Measurements from ENCODE around the gene KCNA5. TPM values are rescaled to one million over a fixed set of nuclear protein-coding genes. Genes with fewer than 3 reads are reported as not detected.

Gene KCNA5
- total RNA-seq, 1 experiment from 2014 or later, result not detected

GRCh38 chr12:5047729-5048128 is 4.0 kb downstream of the KCNA5 start:
- H3K27ac ChIP-seq (ENCODE audit: low read depth, low read length), result no peak overlapping the region
- ATAC-seq (no peak), DNase-seq (ENCODE audit: low read depth, low spot score) (no peak)
- peaks cover 62% of the 10 kb centered on the region for H3K27me3 ChIP-seq (ENCODE audit: insufficient read depth, low read length)
- no peak overlapping the region for H3K4me2 ChIP-seq (ENCODE audit: low read length)
- no peak overlapping the region for H3K9ac ChIP-seq (ENCODE audit: low read length)
- no peak overlapping the region for H2AFZ ChIP-seq (ENCODE audit: low read depth, low read length, poor library complexity, severe bottlenecking)
- ChIA-PET RAD21 (ENCODE audit: low non-redundant PET in 1 of 2, low total read pairs in 2 of 2, uncharacterized antibody in 2 of 2, unreplicated experiment in 2 of 2) (no interaction called here), POLR2A (no interaction called here), CTCF (no interaction called here)
- no peaks in the 10 kb centered on the region for H3K79me2 ChIP-seq (ENCODE audit: insufficient read depth, low read length)
- no peak for TF ChIP-seq JUND (IDR thresholded peaks at IDR 0.05)
- no peaks in the 10 kb centered on the region for H3K9me3 ChIP-seq (ENCODE audit: control insufficient read depth in 1 of 2, insufficient read depth in 1 of 2, low read depth in 1 of 2, low read length in 2 of 2)
- no peaks in the 10 kb centered on the region for H3K36me3 ChIP-seq (ENCODE audit: control insufficient read depth in 1 of 2, insufficient read depth in 2 of 2, low read length in 2 of 2)
- no peaks in the 10 kb centered on the region for H4K20me1 ChIP-seq (ENCODE audit: insufficient read depth)
- H3K4me1 ChIP-seq (ENCODE audit: control insufficient read depth in 1 of 2, insufficient read depth in 2 of 2, low read length in 2 of 2), result no peaks in the 10 kb centered on the region
- no TSS peak for BruUV-seq (replicated peaks)
- intact Hi-C loops (cut with micrococcal nuclease), result no loop called here
- no peaks in the 10 kb centered on the region for H3K9me2 ChIP-seq (ENCODE audit: insufficient read depth)
- H3K4me3 ChIP-seq (replicated peaks in 1 of 2; ENCODE audit: low read depth in 1 of 2, low read length in 2 of 2), result no peak overlapping the region

- no peaks in the 10 kb centered on the region for H3K9me2 ChIP-seq (ENCODE audit: insufficient read depth)
- TF ChIP-seq EGR1 (IDR thresholded peaks at IDR 0.05; ENCODE audit: low read depth), result no peak
- TF ChIP-seq REST (IDR thresholded peaks at IDR 0.05; ENCODE audit: low read depth), result no peak
- TF ChIP-seq JUND (IDR thresholded peaks at IDR 0.05), result no peak
- no peak for TF ChIP-seq ZFX (IDR thresholded peaks at IDR 0.05)
- TF ChIP-seq ZNF274 (IDR thresholded peaks at IDR 0.05; ENCODE audit: low read depth, low read length), result no peak
- no peak for TF ChIP-seq POLR2A (IDR thresholded peaks at IDR 0.05; ENCODE audit: borderline replicate concordance, extremely low read depth, insufficient read depth, insufficient read length)
- TF ChIP-seq SRF (IDR thresholded peaks at IDR 0.05; ENCODE audit: low read depth), result no peak
- TF ChIP-seq TCF7L2 (IDR thresholded peaks at IDR 0.05; ENCODE audit: borderline replicate concordance, extremely low read depth, insufficient read depth, insufficient read length), result no peak
- no peak for TF ChIP-seq ZBTB33 (IDR thresholded peaks at IDR 0.05; ENCODE audit: extremely low read depth, insufficient replicate concordance, low read length)
- no peak for TF ChIP-seq RAD21 (IDR thresholded peaks at IDR 0.05; ENCODE audit: low read depth)
- TF ChIP-seq EZH2 (IDR thresholded peaks at IDR 0.05), result no peak
- no peak for TF ChIP-seq ELF1 (IDR thresholded peaks at IDR 0.05; ENCODE audit: borderline replicate concordance, low read depth)
- TF ChIP-seq FOSL1 (IDR thresholded peaks at IDR 0.05; ENCODE audit: low read depth), result no peak
- TF ChIP-seq CTCF (IDR thresholded peaks at IDR 0.05 in 2 of 3, conservative IDR thresholded peaks at IDR 0.05 in 1 of 3; ENCODE audit: borderline replicate concordance in 1 of 3, insufficient read depth in 1 of 3, low read depth in 2 of 3, low read length in 2 of 3), result no peak
- TF ChIP-seq CBX3 (IDR thresholded peaks at IDR 0.05; ENCODE audit: low read depth), result no peak
- no peaks in the 10 kb centered on the region for H3K4me1 ChIP-seq (ENCODE audit: control insufficient read depth in 1 of 2, insufficient read depth in 2 of 2, low read length in 2 of 2)
- H2AFZ ChIP-seq (ENCODE audit: low read depth, low read length, poor library complexity, severe bottlenecking), result no peak overlapping the region
- no peaks in the 10 kb centered on the region for H3K79me2 ChIP-seq (ENCODE audit: insufficient read depth, low read length)
- H4K20me1 ChIP-seq (ENCODE audit: insufficient read depth), result no peaks in the 10 kb centered on the region
- H3K4me3 ChIP-seq (replicated peaks in 1 of 2; ENCODE audit: low read depth in 1 of 2, low read length in 2 of 2), result no peak overlapping the region
- intact Hi-C loops (cut with micrococcal nuclease), result no loop called here
- no TSS peak for BruUV-seq (replicated peaks)
- H3K4me2 ChIP-seq (ENCODE audit: low read length), result no peak overlapping the region
- CTCF ChIA-PET, result no interaction called here
- no peak overlapping the region for H3K27ac ChIP-seq (ENCODE audit: low read depth, low read length)
- no peak overlapping the region for H3K9ac ChIP-seq (ENCODE audit: low read length)
- RAD21 ChIA-PET (ENCODE audit: low non-redundant PET in 1 of 2, low total read pairs in 2 of 2, uncharacterized antibody in 2 of 2, unreplicated experiment in 2 of 2), result no interaction called here
- ATAC-seq (no peak), DNase-seq (ENCODE audit: low read depth, low spot score) (no peak)
- H3K36me3 ChIP-seq (ENCODE audit: control insufficient read depth in 1 of 2, insufficient read depth in 2 of 2, low read length in 2 of 2), result no peaks in the 10 kb centered on the region
- peaks cover 71% of the 10 kb centered on the region for H3K27me3 ChIP-seq (ENCODE audit: insufficient read depth, low read length)
- no peaks in the 10 kb centered on the region for H3K9me3 ChIP-seq (ENCODE audit: control insufficient read depth in 1 of 2, insufficient read depth in 1 of 2, low read depth in 1 of 2, low read length in 2 of 2)
- POLR2A ChIA-PET, result no interaction called here
Observed at GRCh38 chr12:5050542-5050941, 6.9 kb downstream of the KCNA5 start.

Data from HCT116 (cell line).